Esophagus mucosa (tissue), 1 donor: ENCODE results near the gene STXBP2. TPM values are rescaled to one million over a fixed set of nuclear protein-coding genes. Genes with fewer than 3 reads are reported as not detected.

Experiments used
- ATAC-seq: fragments of 200-7000 bp; cut with Tn5 transposase; one replicate; pipeline ENCODE4 v1.9.1; 2020
- total RNA-seq: library from RNA; stranded (reverse); gene quantifications from one replicate; pipeline ENCODE4 v1.2.4, GENCODE V29; 2023
- donor health status: DM: yes; HTN: yes; CAD: no.

Gene STXBP2
- total RNA-seq, 1 donor from 2014 or later: 62.7 TPM

- peak; percentile 48 for ATAC-seq
Observed at GRCh38 chr19:7657131-7657751, 20.3 kb downstream of the STXBP2 start.

- ATAC-seq: no peak
Observed at GRCh38 chr19:7658219-7658686, 21.3 kb downstream of the STXBP2 start.

- no peak for ATAC-seq
Observed at GRCh38 chr19:7661744-7662538, 25.0 kb downstream of the STXBP2 start.

DNA sequence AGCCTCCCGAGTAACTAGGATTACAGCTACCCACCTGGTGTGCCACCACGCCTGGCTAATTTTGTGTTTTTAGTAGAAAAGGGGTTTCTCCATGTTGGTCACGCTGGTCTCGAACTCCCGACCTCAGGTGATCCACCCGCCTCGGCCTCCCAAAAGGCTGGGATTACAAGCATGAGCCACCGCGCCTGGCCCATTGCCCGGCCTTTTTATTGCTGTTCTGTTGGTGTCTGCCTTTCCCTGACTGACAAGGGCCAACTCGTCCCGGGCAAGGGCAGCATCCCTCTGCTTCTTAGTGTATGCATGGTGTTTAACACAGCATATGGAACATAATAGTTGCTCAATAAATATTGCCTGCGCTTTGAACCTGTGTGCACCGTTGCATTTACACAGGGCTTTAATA lies 25.7 kb downstream of the STXBP2 start:
- ATAC-seq: no peak

GRCh38 chr19:7663706-7664105 lies 26.8 kb downstream of the STXBP2 start:
- no peak for ATAC-seq

- ATAC-seq: no peak
Observed at GRCh38 chr19:7665076-7665475, 28.2 kb downstream of the STXBP2 start.

GRCh38 chr19:7668842-7669241 lies 31.9 kb downstream of the STXBP2 start, which contains the start of gene RETN:
Gene RETN (plus strand): TSS chr19:7669049. CDS start chr19:7669327, 278 bp downstream.
- no peak for ATAC-seq

GRCh38 chr19:7669641-7670040 lies 32.7 kb downstream of the STXBP2 start:
- ATAC-seq: no peak

- ATAC-seq: no peak
Observed at GRCh38 chr19:7670150-7670783, 33.4 kb downstream of the STXBP2 start.

DNA sequence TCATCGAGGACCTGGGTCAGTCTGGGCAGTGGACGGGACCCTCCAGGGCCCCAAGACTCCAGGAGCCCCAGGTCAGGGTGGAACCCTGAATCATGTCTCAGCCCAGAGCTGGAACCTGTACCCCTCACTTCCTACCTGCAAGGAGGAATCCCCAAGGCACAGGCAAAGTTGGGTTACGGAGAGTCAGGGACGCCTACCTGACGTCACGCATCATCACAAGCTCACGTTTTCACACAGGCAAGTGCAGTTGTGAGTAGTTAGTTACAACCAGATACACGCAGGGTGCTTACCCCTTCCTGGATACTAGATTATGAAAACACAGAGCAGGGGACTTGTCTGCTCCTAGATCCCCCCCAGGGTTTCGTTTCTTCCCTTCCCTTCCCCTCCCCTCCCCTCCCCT lies 33.9 kb downstream of the STXBP2 start:
- no peak for ATAC-seq

DNA sequence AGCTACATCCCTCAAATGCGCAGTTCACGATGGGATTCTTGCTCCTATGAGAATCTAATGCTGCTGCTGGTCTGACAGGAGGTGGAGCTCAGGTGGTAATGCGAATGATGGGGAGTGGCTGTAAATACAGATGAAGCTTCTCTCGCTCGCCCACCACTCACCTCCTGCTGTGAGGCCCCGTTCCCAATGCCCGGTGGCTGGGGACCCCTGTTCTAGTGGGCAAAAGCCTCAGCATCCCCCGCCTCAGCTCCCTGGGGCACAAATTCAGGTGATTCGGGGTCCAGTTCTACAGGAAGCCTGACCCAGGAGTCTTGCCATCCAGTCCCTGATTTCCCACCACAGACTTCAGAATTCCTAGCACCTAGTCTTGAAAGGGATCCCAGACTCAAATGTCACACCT lies 35.6 kb downstream of the STXBP2 start:
- no peak for ATAC-seq

DNA sequence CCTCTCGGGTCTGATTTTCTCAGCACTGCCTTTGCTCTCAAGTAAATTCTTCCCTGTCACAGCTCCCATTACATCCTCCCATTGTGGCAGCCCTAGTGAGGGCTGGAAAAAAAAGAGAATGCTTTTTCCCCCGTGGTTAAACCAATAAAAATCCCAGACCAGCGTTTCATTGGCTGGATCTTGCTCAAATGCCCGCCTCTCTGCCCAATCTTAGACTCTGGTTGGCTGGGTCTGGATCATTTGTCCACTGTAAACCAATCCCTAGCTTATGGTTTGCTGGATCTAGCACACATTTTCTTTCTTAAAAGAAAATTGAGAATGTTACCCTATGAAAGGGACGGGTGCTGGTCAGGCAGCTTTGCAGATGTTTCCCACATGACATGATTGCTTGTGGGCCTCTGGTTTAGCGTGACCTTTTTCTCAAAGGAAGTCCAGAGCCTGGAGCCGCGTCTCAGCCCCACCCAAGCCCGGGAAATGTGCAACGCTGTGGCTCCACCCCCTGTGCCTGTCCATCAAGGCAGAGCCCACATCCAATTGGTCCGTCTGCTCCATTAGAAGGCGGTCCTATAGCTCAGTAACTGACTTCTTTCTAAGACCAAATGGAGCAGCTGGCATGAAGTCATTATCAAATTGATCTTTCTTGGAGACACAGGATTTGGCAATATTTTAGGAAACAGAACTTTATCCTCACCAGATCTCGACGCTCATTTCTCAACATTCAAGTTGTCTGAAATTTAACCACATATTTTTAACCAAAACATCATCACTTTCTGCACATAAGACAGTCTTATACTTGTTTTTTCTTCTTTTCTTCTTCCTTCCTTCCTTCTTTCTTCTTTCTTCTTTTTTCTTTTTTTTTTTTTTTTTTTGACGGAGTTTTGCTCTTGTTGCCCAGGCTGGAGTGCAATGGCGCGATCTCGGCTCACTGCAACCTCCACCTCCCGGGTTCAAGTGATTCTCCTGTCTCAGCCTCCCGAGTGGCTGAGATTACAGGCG lies 37.4 kb downstream of the STXBP2 start:
- peak; percentile 77 for ATAC-seq

- no peak for ATAC-seq
Observed at GRCh38 chr19:7676376-7676775, 39.5 kb downstream of the STXBP2 start.

- no peak for ATAC-seq
Observed at GRCh38 chr19:7676854-7677253, 39.9 kb downstream of the STXBP2 start, which contains the start of gene MCEMP1. Gene MCEMP1 (plus strand): TSS chr19:7677090. CDS start chr19:7677121, 31 bp downstream.

DNA sequence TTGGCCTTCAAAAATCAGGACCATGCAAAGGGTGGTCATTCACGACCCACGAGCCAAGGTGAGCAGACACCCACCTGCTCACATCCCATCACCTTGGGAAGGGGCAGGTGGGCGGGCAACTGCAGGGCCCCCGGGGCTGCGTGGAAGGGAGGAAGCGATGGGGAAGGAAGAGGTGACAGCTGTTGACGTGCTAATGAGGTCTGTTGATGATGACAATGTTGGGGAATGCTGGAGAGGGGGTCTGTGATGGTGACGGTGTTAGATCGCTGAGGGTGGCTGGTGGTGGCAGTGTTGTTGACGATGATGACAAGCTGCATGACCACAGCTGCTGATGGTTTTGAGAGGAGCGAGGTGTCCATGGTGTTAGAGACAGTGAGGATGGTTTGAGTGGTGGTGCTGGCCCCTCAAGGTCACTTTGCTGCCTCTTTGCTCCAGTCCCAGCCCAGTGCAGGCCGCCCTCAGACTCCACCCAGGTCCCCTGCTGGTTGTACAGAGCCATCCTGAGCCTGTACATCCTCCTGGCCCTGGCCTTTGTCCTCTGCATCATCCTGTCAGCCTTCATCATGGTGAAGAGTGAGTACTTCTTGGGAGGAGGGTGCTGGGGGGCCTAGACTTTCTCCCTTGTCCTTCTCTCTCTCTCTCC lies 40.9 kb downstream of the STXBP2 start:
- ATAC-seq: no peak

GRCh38 chr19:7678971-7679751 lies 42.3 kb downstream of the STXBP2 start:
- peak; percentile 47 for ATAC-seq

DNA sequence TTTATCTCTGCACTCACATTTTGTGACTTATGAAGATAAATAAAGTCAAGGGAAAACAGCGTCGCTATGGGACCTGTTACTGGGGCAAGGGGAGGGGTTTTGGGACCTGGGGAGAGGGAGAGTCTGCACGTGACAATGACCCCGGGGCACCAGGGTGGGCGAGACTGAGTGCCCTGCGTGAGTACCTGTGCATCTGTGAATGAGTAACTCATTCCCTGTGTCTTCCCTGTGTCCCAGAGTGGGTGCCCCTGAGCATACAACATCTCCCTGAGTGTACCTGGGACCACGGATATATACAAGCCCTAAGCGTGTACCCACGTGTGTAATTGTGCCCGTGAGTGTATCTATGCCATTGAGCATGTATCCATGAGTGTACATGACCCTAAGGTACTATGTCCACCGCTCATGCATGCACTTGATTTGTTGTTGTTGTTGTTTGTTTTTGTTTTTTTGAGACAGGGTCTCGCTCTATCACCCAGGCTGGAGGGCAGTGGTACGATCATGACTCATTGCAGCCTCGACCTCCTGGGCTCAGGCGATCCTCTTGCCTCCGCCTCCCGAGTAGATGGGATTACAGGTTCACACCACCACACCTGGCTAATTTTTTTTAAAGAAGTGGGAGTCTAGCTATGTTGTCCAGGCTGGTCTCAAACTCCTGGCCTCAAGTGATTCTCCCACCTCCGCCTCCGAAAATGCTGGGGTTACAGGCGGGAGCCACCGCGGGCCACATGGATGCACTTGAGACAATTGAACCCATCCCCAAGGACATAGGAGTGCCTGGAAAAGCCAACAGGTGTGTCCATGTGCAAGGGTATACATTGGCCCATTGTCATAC lies 43.1 kb downstream of the STXBP2 start:
- no peak for ATAC-seq

GRCh38 chr19:7680606-7681339 lies 43.9 kb downstream of the STXBP2 start, which contains the start of gene TRAPPC5:
Gene TRAPPC5 (plus strand): TSS chr19:7680833. CDS start chr19:7682254, 1,421 bp downstream.
- ATAC-seq: peak; percentile 89
